ENCODE measurements around the gene TGFA.

Gene TGFA

GRCh38 chr2:70426341-70426740 is 127.3 kb downstream of the TGFA start:
- H3K4me2 ChIP-seq (ENCODE audit: low read length), result no peak overlapping the region
- H3K9me3 ChIP-seq (ENCODE audit: low read length), result no peaks in the 10 kb centered on the region
- no peaks in the 10 kb centered on the region for H4K20me1 ChIP-seq (ENCODE audit: insufficient read depth, low read length)
- no peak overlapping the region for H3K9ac ChIP-seq (ENCODE audit: low read length)
- no peak overlapping the region for H3K27ac ChIP-seq (ENCODE audit: low read depth, low read length, poor library complexity, severe bottlenecking)
- H3K79me2 ChIP-seq (ENCODE audit: insufficient read depth, low read length), result no peaks in the 10 kb centered on the region
- no peaks in the 10 kb centered on the region; the same call in 1 of the 2 replicates for H3K27me3 ChIP-seq (ENCODE audit: insufficient read depth, low read length)
- no peaks in the 10 kb centered on the region for H3K4me1 ChIP-seq (ENCODE audit: insufficient read depth, low read length, severe bottlenecking)
- no peak overlapping the region for H3K4me3 ChIP-seq (ENCODE audit: low read depth, low read length, poor library complexity, severe bottlenecking)
- no peaks in the 10 kb centered on the region for H3K9me2 ChIP-seq (ENCODE audit: low read depth, low read length)
- no peak overlapping the region for H2AFZ ChIP-seq (ENCODE audit: low read length)
- H3K36me3 ChIP-seq (ENCODE audit: insufficient read depth, low read length), result no peaks in the 10 kb centered on the region
- no peaks in the 10 kb centered on the region for H3F3A ChIP-seq (ENCODE audit: insufficient read depth, low read length)
- no peak for TF ChIP-seq EZH2 (IDR thresholded peaks at IDR 0.05; ENCODE audit: borderline replicate concordance, low read length)
- no peak for TF ChIP-seq CTCF (IDR thresholded peaks at IDR 0.05; ENCODE audit: low read length)

- Histone ChIP-seq H3K27me3 (ENCODE audit: insufficient read depth, low read length) (no peaks in the 10 kb centered on the region; the same call in 1 of the 2 replicates), H4K20me1 (ENCODE audit: insufficient read depth, low read length) (no peaks in the 10 kb centered on the region), H3K4me1 (ENCODE audit: insufficient read depth, low read length, severe bottlenecking) (no peaks in the 10 kb centered on the region), H3K36me3 (ENCODE audit: insufficient read depth, low read length) (no peaks in the 10 kb centered on the region), H3F3A (ENCODE audit: insufficient read depth, low read length) (no peaks in the 10 kb centered on the region), H2AFZ (ENCODE audit: low read length) (no peak overlapping the region), H3K4me3 (ENCODE audit: low read depth, low read length, poor library complexity, severe bottlenecking) (no peak overlapping the region), H3K9ac (ENCODE audit: low read length) (no peak overlapping the region), H3K27ac (ENCODE audit: low read depth, low read length, poor library complexity, severe bottlenecking) (no peak overlapping the region), H3K4me2 (ENCODE audit: low read length) (no peak overlapping the region), H3K79me2 (ENCODE audit: insufficient read depth, low read length) (no peaks in the 10 kb centered on the region), H3K9me2 (ENCODE audit: low read depth, low read length) (no peaks in the 10 kb centered on the region), H3K9me3 (ENCODE audit: low read length) (no peaks in the 10 kb centered on the region)
- TF ChIP-seq CTCF (IDR thresholded peaks at IDR 0.05; ENCODE audit: low read length) (no peak), EZH2 (IDR thresholded peaks at IDR 0.05; ENCODE audit: borderline replicate concordance, low read length) (no peak)
Measured at GRCh38 chr2:70425682-70426301, 127.8 kb downstream of the TGFA start.

- H3K4me1 ChIP-seq (ENCODE audit: insufficient read depth, low read length, severe bottlenecking), result no peaks in the 10 kb centered on the region
- H3K9ac ChIP-seq (ENCODE audit: low read length), result no peak overlapping the region
- H3K79me2 ChIP-seq (ENCODE audit: insufficient read depth, low read length), result no peaks in the 10 kb centered on the region
- TF ChIP-seq CTCF (IDR thresholded peaks at IDR 0.05; ENCODE audit: low read length) (no peak), EZH2 (IDR thresholded peaks at IDR 0.05; ENCODE audit: borderline replicate concordance, low read length) (no peak)
- H3F3A ChIP-seq (ENCODE audit: insufficient read depth, low read length), result no peaks in the 10 kb centered on the region
- H3K4me3 ChIP-seq (ENCODE audit: low read depth, low read length, poor library complexity, severe bottlenecking), result no peak overlapping the region
- H3K27me3 ChIP-seq (ENCODE audit: insufficient read depth, low read length), result no peaks in the 10 kb centered on the region; the same call in 1 of the 2 replicates
- H4K20me1 ChIP-seq (ENCODE audit: insufficient read depth, low read length), result no peaks in the 10 kb centered on the region
- no peak overlapping the region for H3K4me2 ChIP-seq (ENCODE audit: low read length)
- H3K27ac ChIP-seq (ENCODE audit: low read depth, low read length, poor library complexity, severe bottlenecking), result no peak overlapping the region
- no peaks in the 10 kb centered on the region for H3K9me2 ChIP-seq (ENCODE audit: low read depth, low read length)
- no peaks in the 10 kb centered on the region for H3K9me3 ChIP-seq (ENCODE audit: low read length)
- no peaks in the 10 kb centered on the region for H3K36me3 ChIP-seq (ENCODE audit: insufficient read depth, low read length)
- H2AFZ ChIP-seq (ENCODE audit: low read length), result no peak overlapping the region
Measured at GRCh38 chr2:70420740-70421139, 132.9 kb downstream of the TGFA start.

Data from OCI-LY1 (cell line).